Measurements from ENCODE around the gene GABRG2.

GABRG2 gene

DNA sequence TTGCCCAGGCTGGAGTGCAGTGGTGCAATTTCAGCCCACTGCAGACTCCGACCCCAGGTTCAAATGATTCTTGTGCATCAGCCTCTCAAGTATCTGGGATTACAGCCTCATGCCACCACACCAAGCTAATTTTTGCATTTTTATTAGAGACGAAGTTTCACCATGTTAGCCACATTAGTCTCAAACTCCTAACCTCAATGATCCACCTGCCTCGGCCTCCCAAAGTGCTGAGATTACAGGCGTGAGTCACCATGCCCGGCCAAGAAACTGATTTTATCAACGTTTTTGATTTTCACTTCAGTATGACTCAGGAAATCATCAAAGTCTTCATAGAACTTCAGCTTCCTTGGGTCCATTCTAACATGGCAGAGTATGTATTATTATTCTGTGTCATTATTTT, 125.4 kb downstream of the GABRG2 start:
- DNase-seq, result no peak

DNA sequence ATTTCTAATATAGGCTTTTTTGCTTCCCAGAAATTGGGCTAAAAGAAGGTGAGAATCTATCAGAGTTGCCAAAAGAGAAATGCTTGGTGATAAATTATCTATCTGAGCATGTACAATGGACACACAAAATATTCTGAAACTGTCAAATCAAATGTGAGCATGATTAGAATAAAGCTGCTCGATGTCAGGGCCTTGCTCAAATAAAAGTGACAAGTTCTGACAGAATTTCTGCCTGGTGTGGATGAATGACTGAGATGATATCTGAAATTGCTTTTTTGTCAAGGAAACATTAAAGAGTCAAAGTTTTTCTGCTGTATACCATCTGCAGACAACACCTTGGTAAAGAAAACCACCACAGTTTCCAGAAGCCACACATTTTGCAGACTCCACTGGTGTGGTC, 128.8 kb downstream of the GABRG2 start:
- no peak for DNase-seq

DNA sequence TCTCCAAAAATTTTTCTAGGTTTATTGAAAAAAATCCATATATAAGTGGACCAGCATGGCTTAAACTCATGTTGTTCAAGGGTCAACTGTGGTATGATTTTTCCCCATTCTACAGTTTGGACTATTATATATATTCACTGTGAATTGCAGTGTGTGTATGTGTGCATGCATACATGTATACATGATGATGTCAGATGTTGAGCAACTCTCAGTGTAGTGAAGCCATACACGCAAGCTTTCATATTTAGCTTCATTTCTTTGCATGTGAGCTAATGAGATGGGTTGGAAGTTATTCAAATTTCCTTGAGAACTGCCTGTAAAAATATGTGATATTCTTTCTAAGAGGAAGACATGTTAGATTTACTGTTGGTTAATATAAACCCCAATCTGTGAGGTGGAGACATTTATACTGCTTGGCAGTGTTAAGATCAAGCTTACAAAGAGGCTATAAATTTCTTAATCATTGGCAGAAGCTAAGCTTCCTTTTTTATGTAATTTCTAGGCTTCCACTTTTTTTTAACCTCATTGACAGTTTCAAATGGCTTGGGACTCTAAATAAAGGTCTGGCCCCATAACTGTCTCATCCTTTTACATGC, 134.8 kb downstream of the GABRG2 start:
- no peak for DNase-seq

All from right kidney (tissue), 1 donor.